Measurements from ENCODE around the gene CPE.

The CPE gene

DNA sequence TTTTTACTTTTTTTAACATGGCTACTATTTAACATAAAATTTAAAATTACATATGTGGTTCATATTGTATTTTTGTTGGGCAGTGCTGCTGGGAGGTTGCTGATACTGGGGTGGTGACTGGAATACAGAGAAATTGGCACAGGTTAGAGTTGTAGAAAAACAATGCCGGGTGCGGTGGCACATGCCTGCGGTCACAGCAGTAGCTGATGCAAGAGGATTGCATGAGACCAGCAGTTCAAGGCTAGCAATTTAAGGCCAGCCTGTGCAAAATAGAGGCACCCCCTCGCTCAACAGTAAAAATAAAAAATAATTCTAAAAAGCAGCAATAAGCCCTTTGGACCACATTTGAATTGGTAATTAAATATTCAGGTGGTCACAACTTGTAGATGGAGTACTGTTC is 11.8 kb upstream of the CPE start:
- Histone ChIP-seq H3K36me3 (ENCODE audit: control insufficient read depth in 2 of 2, insufficient read depth in 2 of 2, low read length in 2 of 2) (no peaks in the 10 kb centered on the region), H3K9me3 (ENCODE audit: control insufficient read depth in 2 of 2, low read length in 2 of 2) (no peaks in the 10 kb centered on the region), H3K4me1 (ENCODE audit: control insufficient read depth, insufficient read depth, low read length) (no peaks in the 10 kb centered on the region), H3K9ac (ENCODE audit: low read length in 2 of 2) (no peak overlapping the region), H3K27me3 (ENCODE audit: control insufficient read depth in 1 of 2, insufficient read depth in 2 of 2, low read length in 2 of 2) (no peaks in the 10 kb centered on the region), H3K27ac (ENCODE audit: low read length) (no peak overlapping the region), H3K4me3 (ENCODE audit: low read length in 2 of 2) (no peak overlapping the region)

DNA sequence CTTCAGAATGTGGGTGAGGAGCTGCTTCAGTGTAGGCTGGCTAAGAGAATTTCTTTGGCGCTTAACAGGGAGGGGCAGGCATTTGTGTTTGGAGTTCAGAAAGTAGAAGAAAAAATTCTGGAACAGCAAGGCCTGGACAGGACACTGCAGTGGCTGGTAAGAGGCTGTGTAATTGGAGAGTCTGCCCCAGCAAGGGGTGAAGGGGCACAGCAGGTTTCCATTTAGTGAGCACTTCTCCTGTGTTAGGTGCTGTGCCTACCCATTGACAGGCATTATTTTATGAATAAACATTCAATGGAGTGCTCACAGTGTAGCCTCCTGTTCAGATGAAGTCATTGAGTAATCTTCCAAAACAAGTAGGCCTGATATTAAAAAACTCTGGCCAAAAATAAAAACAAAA is 10.7 kb upstream of the CPE start:
- Histone ChIP-seq H3K9me3 (ENCODE audit: control insufficient read depth in 2 of 2, low read length in 2 of 2) (no peaks in the 10 kb centered on the region), H3K36me3 (ENCODE audit: control insufficient read depth in 2 of 2, insufficient read depth in 2 of 2, low read length in 2 of 2) (no peaks in the 10 kb centered on the region), H3K9ac (ENCODE audit: low read length in 2 of 2) (no peak overlapping the region), H3K27me3 (ENCODE audit: control insufficient read depth in 1 of 2, insufficient read depth in 2 of 2, low read length in 2 of 2) (no peaks in the 10 kb centered on the region), H3K27ac (ENCODE audit: low read length) (no peak overlapping the region), H3K4me3 (ENCODE audit: low read length in 2 of 2) (no peak overlapping the region), H3K4me1 (ENCODE audit: control insufficient read depth, insufficient read depth, low read length) (no peaks in the 10 kb centered on the region)

DNA sequence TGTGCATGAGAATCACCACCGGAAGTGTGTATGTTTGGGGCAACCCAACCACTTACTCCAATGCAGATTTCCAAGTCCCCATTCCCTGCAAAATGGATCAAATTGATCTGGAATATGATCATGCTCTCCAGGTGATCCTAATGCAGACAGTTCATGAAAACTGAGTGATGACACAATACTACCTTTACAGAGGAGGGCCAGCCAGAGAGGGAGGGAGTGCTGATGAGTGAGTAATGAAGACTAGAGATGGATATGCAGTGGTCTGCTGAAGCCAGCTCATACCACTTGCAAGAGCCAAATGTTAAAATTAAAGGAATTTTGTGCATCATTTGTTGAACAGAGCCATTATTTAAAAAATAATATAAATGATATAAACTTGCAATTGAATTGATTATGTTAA is 10.2 kb upstream of the CPE start:
- Histone ChIP-seq H3K27ac (ENCODE audit: low read length) (no peak overlapping the region), H3K27me3 (ENCODE audit: control insufficient read depth in 1 of 2, insufficient read depth in 2 of 2, low read length in 2 of 2) (no peaks in the 10 kb centered on the region), H3K9ac (ENCODE audit: low read length in 2 of 2) (no peak overlapping the region), H3K4me3 (ENCODE audit: low read length in 2 of 2) (no peak overlapping the region), H3K9me3 (ENCODE audit: control insufficient read depth in 2 of 2, low read length in 2 of 2) (no peaks in the 10 kb centered on the region), H3K4me1 (ENCODE audit: control insufficient read depth, insufficient read depth, low read length) (no peaks in the 10 kb centered on the region), H3K36me3 (ENCODE audit: control insufficient read depth in 2 of 2, insufficient read depth in 2 of 2, low read length in 2 of 2) (no peaks in the 10 kb centered on the region)

DNA sequence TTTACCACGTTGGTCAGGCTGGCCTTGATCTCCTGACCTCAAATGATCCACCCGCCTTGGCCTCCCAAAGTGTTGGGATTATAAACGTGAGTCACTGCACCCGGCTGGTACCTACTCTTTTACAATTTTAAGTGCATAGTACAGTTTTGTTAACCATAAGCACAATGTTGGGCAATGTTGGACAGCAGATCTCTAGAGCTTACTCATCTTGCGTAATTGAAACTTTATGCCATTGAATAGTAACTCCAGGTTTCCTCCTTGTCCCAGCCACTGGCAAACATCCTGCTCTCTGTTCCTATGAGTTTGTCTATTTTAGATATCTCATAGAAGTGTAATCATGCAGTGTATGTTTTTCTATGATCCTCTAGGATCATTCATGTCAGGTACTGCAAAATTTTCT is 9.3 kb upstream of the CPE start:
- Histone ChIP-seq H3K9ac (ENCODE audit: low read length in 2 of 2) (no peak overlapping the region), H3K36me3 (ENCODE audit: control insufficient read depth in 2 of 2, insufficient read depth in 2 of 2, low read length in 2 of 2) (no peaks in the 10 kb centered on the region), H3K27ac (ENCODE audit: low read length) (no peak overlapping the region), H3K4me1 (ENCODE audit: control insufficient read depth, insufficient read depth, low read length) (no peaks in the 10 kb centered on the region), H3K9me3 (ENCODE audit: control insufficient read depth in 2 of 2, low read length in 2 of 2) (no peaks in the 10 kb centered on the region), H3K27me3 (ENCODE audit: control insufficient read depth in 1 of 2, insufficient read depth in 2 of 2, low read length in 2 of 2) (no peaks in the 10 kb centered on the region), H3K4me3 (ENCODE audit: low read length in 2 of 2) (no peak overlapping the region)

DNA sequence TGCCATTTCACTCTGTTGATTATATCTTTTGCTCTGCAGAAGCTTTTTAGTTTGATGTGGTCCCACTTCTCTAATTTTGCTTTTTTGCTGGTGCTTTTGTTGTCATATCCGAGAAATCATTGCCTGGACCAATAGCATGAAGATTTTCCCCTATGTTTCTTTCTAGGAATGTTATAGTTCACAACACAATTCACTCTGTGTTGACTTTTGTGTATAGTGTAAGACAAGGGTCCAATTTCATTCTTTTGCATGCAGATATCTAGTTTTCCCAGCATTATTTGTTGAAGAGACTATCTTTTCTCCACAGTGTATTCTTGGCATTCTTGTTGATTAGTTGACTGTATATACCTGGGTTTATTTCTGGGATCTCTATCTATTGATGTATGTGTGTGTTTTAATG is 8.3 kb upstream of the CPE start:
- Histone ChIP-seq H3K9ac (ENCODE audit: low read length in 2 of 2) (no peak overlapping the region), H3K27ac (ENCODE audit: low read length) (no peak overlapping the region), H3K4me3 (ENCODE audit: low read length in 2 of 2) (no peak overlapping the region), H3K36me3 (ENCODE audit: control insufficient read depth in 2 of 2, insufficient read depth in 2 of 2, low read length in 2 of 2) (no peaks in the 10 kb centered on the region), H3K9me3 (ENCODE audit: control insufficient read depth in 2 of 2, low read length in 2 of 2) (peaks cover 3% of the 10 kb centered on the region in 2 donors), H3K27me3 (ENCODE audit: control insufficient read depth in 1 of 2, insufficient read depth in 2 of 2, low read length in 2 of 2) (no peaks in the 10 kb centered on the region), H3K4me1 (ENCODE audit: control insufficient read depth, insufficient read depth, low read length) (no peaks in the 10 kb centered on the region)

DNA sequence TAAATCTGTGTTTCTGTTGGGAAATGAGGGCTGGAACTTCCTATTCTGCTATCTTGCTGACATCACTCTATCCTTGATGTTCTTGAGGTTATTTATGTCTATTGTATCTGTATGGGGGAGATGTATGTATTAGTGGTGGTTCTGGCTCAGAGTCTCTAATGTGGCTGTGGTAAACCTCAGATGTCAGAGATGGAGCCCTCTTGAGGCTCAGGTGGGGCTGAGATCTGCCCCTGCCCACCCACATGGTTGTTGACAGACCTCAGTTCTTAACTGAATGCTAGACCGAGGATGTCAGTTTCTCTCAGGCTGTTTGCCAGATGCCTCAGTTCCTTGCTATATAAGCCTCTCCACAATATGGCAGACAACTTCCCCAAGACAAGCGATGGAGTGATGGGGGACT is 3.3 kb upstream of the CPE start:
- Histone ChIP-seq H3K27me3 (ENCODE audit: control insufficient read depth in 1 of 2, insufficient read depth in 2 of 2, low read length in 2 of 2) (no peaks in the 10 kb centered on the region), H3K9ac (ENCODE audit: low read length in 2 of 2) (no peak overlapping the region), H3K4me1 (ENCODE audit: control insufficient read depth, insufficient read depth, low read length) (no peaks in the 10 kb centered on the region), H3K9me3 (ENCODE audit: control insufficient read depth in 2 of 2, low read length in 2 of 2) (peaks cover 3% of the 10 kb centered on the region in 2 donors), H3K27ac (ENCODE audit: low read length) (no peak overlapping the region), H3K4me3 (ENCODE audit: low read length in 2 of 2) (no peak overlapping the region), H3K36me3 (ENCODE audit: control insufficient read depth in 2 of 2, insufficient read depth in 2 of 2, low read length in 2 of 2) (no peaks in the 10 kb centered on the region)

DNA sequence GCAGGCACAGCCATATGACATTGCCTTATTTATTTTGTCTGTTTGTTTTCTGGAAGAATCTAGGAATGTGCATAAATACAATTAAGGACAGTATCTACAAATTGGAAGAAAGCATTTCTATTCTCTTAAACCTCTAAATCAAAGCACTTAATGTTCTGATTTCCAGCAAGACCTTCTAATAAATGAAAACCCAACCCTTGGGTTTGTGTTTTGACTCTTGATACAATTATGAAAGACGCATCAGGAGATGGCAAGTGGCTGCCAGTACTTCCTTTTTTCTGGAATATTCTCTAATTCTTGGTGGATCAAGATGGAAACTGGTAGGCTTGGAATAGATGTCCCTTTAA is 437 bp upstream of the CPE start:
- Histone ChIP-seq H3K36me3 (ENCODE audit: control insufficient read depth in 2 of 2, insufficient read depth in 2 of 2, low read length in 2 of 2) (no peaks in the 10 kb centered on the region), H3K9ac (ENCODE audit: low read length in 2 of 2) (peak overlapping the region; percentile 13 to 63), H3K4me3 (ENCODE audit: low read length in 2 of 2) (peak overlapping the region; percentile 74 to 86), H3K27ac (ENCODE audit: low read length) (no peak overlapping the region), H3K4me1 (ENCODE audit: control insufficient read depth, insufficient read depth, low read length) (no peaks in the 10 kb centered on the region), H3K27me3 (ENCODE audit: control insufficient read depth in 1 of 2, insufficient read depth in 2 of 2, low read length in 2 of 2) (no peaks in the 10 kb centered on the region), H3K9me3 (ENCODE audit: control insufficient read depth in 2 of 2, low read length in 2 of 2) (peaks cover 3% of the 10 kb centered on the region in 2 donors)

DNA sequence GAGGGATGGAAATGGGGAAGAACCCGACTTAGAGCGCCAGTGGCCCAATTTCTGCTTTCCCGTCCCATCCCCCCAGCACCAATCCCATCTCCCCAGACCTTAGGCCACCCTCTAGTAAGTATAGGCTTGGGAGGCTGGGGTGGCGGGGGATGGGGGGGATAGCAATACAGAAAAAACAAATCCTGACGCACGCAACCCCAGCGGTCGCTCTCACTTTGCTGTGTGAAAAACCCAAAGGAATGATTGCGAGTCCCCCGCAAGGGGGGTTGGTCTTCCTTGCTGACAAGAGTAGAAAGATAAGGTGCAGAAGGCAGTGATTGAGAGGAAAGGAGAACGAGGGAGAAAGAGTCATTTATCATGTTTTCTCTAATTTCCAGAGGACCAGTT is 863 bp downstream of the CPE start:
- no peaks in the 10 kb centered on the region for H3K36me3 ChIP-seq (ENCODE audit: control insufficient read depth in 2 of 2, insufficient read depth in 2 of 2, low read length in 2 of 2)
- H3K27ac ChIP-seq (ENCODE audit: low read length) = no peak overlapping the region
- peak overlapping the region; percentile 44 to 86 for H3K4me3 ChIP-seq (ENCODE audit: low read length in 2 of 2)
- no peaks in the 10 kb centered on the region for H3K4me1 ChIP-seq (ENCODE audit: control insufficient read depth, insufficient read depth, low read length)
- peaks cover 3% of the 10 kb centered on the region in 2 donors for H3K9me3 ChIP-seq (ENCODE audit: control insufficient read depth in 2 of 2, low read length in 2 of 2)
- H3K9ac ChIP-seq (ENCODE audit: low read length in 2 of 2) = no peak overlapping the region
- H3K27me3 ChIP-seq (ENCODE audit: control insufficient read depth in 1 of 2, insufficient read depth in 2 of 2, low read length in 2 of 2) = no peaks in the 10 kb centered on the region

DNA sequence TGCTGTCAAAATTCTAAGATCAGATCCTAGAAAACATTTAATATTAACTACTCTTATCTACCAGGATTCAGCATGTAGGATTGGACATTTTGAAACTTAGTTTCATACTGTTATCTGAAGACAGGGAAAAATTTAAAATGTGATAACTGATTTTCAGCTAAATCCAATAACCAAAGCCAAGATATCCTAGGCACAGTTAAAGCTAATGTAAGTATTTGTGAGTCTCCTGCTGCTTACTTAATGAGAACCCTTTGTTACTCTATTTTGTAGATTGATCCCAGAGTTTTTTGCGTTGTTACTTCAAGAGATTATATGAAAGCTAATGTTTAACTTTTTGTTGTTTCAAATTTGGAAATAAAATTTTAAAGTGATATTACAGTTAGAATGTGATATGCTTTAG is 2.0 kb downstream of the CPE start:
- Histone ChIP-seq H3K27me3 (ENCODE audit: control insufficient read depth in 1 of 2, insufficient read depth in 2 of 2, low read length in 2 of 2) (no peaks in the 10 kb centered on the region), H3K4me3 (ENCODE audit: low read length in 2 of 2) (no peak overlapping the region), H3K27ac (ENCODE audit: low read length) (no peak overlapping the region), H3K4me1 (ENCODE audit: control insufficient read depth, insufficient read depth, low read length) (no peaks in the 10 kb centered on the region), H3K9ac (ENCODE audit: low read length in 2 of 2) (no peak overlapping the region), H3K9me3 (ENCODE audit: control insufficient read depth in 2 of 2, low read length in 2 of 2) (no peaks in the 10 kb centered on the region), H3K36me3 (ENCODE audit: control insufficient read depth in 2 of 2, insufficient read depth in 2 of 2, low read length in 2 of 2) (no peaks in the 10 kb centered on the region)

DNA sequence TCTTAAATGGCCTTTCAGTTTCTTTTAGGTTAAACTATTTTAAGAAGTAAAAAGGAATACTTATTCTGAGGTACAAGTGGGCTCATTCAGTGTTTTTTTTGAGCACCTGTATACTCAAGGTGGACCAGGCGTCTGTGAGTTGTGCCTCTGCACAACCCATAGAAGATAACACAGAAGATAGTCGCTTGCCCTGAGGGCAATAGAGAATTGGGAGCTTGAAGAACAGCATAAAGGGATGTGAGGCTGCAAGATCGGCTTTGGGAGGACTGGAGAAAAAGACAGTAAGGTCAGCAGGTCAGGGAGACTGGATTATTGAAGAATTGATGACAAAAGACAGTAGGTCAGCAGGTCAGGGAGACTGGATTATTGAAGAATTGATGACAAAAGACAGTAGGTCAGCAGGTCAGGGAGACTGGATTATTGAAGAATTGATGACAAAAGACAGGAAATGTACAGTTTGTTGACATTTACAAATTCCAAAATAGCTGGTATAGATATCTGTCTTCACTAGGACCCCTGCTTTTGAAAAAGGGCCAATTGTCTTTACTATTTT is 3.1 kb downstream of the CPE start:
- no peak overlapping the region for H3K27ac ChIP-seq (ENCODE audit: low read length)
- H3K27me3 ChIP-seq (ENCODE audit: control insufficient read depth in 1 of 2, insufficient read depth in 2 of 2, low read length in 2 of 2) = no peaks in the 10 kb centered on the region
- no peak overlapping the region for H3K9ac ChIP-seq (ENCODE audit: low read length in 2 of 2)
- no peak overlapping the region for H3K4me3 ChIP-seq (ENCODE audit: low read length in 2 of 2)
- H3K4me1 ChIP-seq (ENCODE audit: control insufficient read depth, insufficient read depth, low read length) = no peaks in the 10 kb centered on the region
- H3K9me3 ChIP-seq (ENCODE audit: control insufficient read depth in 2 of 2, low read length in 2 of 2) = no peaks in the 10 kb centered on the region
- H3K36me3 ChIP-seq (ENCODE audit: control insufficient read depth in 2 of 2, insufficient read depth in 2 of 2, low read length in 2 of 2) = no peaks in the 10 kb centered on the region

DNA sequence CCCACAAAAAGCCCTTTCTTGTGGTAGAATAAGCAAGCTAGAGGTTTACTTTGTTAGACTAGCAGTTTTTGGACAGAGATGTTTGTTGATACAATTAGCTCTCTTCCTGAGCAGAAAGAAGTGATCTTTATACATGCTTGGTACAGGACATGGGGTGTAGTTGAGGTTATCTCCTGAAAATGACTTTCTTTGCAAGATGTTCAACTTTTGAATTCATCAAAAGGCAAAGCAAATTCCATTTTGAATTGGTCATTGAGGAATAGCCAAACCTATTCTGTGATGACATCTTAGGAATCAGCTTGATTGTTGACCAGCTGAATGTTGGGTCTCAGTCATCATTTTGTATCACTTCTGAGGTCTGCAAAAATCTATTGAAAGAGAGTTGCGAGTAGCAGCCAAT is 3.8 kb downstream of the CPE start:
- Histone ChIP-seq H3K9me3 (ENCODE audit: control insufficient read depth in 2 of 2, low read length in 2 of 2) (no peaks in the 10 kb centered on the region), H3K9ac (ENCODE audit: low read length in 2 of 2) (no peak overlapping the region), H3K4me1 (ENCODE audit: control insufficient read depth, insufficient read depth, low read length) (no peaks in the 10 kb centered on the region), H3K36me3 (ENCODE audit: control insufficient read depth in 2 of 2, insufficient read depth in 2 of 2, low read length in 2 of 2) (no peaks in the 10 kb centered on the region), H3K4me3 (ENCODE audit: low read length in 2 of 2) (no peak overlapping the region), H3K27me3 (ENCODE audit: control insufficient read depth in 1 of 2, insufficient read depth in 2 of 2, low read length in 2 of 2) (no peaks in the 10 kb centered on the region), H3K27ac (ENCODE audit: low read length) (no peak overlapping the region)

Measured in stomach smooth muscle (tissue), 2 donors.